Mesenteric fat pad (tissue), 1 donor: ENCODE measurements around the gene LOXHD1. TPM values are rescaled to one million over a fixed set of nuclear protein-coding genes. Genes with fewer than 3 reads are reported as not detected.

Source experiments
- total RNA-seq: library from RNA; stranded (reverse); fragmentation: NEBNext Ultra II Directional; extraction: Animal tissue kit (Norgen Biotek cat#: 25700); gene quantifications from one replicate; pipeline ENCODE4 v1.2.1, GENCODE V29; 2021
- donor health status: DM: yes; HTN: yes; CAD: no.

Gene LOXHD1
- total RNA-seq, 1 donor from 2014 or later = 2.3 TPM

Other genes with a start within 250 kb of the LOXHD1 start
- 1.5 TPM for gene ST8SIA5, start 99.8 kb upstream of the LOXHD1 start, total RNA-seq